ENCODE data around the gene RSPO4.

- TF ChIP-seq POLR2AphosphoS5 (IDR thresholded peaks at IDR 0.05) = no peak
- TF ChIP-seq POLR2A (IDR thresholded peaks at IDR 0.05) = no peak
- no peak for TF ChIP-seq CTCF (IDR thresholded peaks at IDR 0.05)
Observed at GRCh38 chr20:997016-997415, 5.1 kb downstream of the RSPO4 start.

Measured in sigmoid colon (tissue), 4 donors.